GM18868 (cell line): ENCODE measurements around the gene ABRAXAS1.
"Not testable (repeated sequence)": the region's sequence is repeated elsewhere in the genome, so short reads cannot be mapped to it uniquely, and the experiment has no call there.

Source experiments
- ATAC-seq: cut with Tn5 transposase; IDR thresholded peaks from one replicate; pipeline ENCODE4 v1.9.1; 2021; ENCODE audit warnings: mild to moderate bottlenecking, moderate library complexity; ENCODE audit not compliant: unreplicated experiment

ABRAXAS1 gene

DNA sequence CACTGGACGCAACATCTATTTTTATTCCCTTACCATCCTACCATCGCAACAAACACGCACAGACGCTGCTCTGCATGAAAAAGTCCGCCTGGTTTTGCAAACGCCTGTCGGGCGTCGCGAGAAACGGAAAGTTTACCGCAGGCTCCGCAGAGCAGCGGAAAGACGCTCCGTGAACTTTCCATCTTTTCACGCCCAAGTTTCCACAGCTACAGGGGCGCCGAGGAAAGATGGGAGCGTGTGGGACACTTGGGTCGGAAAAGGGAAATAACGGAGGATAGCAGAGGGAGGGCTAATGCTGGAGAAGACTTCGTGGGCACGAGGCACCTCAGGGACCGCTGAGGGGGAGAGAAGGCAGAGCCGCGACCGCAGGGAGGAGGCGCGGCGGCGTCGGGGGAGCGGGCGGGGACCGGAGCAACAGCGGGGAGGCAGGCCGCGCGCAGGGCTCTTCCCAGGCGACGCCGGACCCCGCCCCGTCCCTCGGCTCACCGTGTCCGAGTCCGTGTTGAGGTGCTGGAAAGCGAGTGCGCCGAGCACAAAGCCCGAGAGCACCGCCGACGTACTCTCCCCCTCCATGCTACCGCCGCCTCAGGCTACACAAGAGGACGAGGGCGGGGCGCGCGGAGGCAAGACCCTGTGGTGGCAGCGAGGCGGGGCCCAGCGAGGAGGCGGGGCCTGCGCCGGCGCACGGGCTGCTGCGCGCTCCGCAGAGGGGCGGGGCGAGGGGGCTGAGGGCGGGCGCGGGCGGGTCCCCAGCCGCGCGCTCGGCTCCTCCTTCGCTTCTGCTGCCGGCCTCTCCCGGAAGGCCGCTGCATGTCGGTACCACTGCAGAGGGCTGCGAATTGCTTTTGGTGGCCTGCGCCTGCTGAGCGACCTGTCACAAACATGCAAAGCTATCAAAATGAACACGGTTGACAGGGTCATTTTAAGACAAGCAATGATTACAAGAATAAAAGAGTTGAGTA, at the start of gene ABRAXAS1:
ABRAXAS1 (minus strand) TSS at position 601 of the 962 bp plus-strand sequence; CDS start at position 573, 28 bp downstream.
- peak; percentile 95 for ATAC-seq

DNA sequence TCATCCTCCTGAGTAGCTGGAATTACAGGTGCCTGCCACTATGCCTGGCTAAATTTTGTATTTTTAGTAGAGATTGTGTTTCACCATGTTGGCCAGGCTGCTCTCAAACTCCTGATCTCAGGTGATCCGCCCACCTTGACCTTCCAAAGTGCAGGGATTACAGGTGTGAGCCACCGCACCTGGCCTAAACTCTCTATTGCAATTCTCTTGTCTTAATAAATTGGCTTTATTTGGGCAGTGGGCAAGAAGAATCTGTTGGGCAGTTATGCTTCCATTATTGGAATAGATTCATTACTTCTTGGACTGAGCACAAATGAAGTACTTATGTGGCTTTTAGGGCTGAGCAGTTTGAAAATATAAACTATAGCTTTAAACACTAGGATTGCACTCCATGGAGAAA, 42.8 kb upstream of the ABRAXAS1 start:
- ATAC-seq, result no peak

DNA sequence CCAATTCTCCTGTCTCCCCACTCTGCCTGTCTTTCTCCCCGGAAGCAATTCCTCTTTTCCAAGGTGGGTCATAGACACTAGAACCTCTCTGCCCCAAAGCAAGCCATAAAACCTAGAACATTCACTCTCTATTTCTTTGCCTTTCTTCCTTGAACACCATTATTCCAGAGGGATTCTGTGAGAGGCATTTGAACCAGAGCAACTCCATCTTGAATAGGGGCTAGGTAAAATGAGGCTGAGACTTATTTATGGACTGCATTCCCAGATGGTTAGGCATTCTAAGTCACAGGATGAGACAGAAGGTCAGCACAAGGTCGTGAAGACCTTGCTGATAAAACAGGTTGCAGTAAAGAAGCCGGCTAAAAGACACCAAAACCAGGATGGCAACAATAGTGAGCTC, 37.3 kb upstream of the ABRAXAS1 start:
- ATAC-seq, result no peak

DNA sequence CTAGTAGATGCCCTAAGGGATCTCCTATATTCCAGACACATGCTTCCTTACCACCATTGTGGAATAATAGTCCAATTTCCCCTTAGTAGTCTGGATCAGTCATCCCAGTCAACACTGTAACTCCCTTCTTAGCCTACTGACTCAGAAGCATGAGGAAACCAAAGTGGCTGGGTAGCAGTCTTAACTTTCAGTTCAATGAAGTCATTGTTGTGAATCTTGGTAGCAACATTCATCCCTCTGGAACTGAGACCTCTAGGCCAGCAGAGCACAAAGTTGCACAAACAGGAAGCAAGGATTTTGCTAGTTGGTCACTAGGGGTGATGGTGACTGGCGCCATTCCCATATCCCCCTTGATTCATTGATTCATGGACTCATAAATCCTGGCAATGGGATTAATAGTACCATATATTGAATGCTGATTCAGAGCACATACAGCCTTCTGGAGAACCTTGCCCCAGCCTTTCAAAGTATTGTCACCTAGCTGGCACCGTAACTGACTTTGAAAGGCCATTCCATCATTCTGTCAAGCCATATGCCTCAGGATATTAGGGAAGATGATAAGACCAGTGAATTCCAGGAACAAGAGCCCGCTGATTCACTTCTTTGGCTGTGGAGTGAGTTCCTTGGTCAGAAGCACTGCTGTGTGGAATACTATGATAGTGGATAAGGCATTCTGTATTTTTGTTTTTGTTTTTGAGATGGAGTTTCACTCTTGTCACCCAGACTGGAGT, 31.3 kb upstream of the ABRAXAS1 start:
- ATAC-seq, result no peak

DNA sequence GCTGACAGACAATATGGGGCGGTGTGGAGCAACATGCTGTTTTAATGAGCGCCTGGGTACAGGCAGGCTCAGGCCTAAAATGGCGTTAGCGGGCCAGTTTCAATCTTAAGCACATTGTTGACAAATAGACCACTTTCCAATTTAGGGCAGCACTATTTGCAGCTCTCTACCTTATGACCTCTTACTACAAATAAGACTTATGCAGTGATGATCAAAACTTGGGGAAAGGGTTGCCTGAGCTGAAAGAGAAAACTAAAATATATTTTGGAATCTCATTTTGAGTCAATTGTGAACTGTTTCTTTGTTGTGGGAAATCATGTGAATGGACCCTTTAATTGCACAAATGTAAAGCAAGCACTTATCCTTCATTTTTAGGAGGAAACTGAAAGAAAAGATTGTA, 25.5 kb upstream of the ABRAXAS1 start:
- peak; percentile 76 for ATAC-seq

DNA sequence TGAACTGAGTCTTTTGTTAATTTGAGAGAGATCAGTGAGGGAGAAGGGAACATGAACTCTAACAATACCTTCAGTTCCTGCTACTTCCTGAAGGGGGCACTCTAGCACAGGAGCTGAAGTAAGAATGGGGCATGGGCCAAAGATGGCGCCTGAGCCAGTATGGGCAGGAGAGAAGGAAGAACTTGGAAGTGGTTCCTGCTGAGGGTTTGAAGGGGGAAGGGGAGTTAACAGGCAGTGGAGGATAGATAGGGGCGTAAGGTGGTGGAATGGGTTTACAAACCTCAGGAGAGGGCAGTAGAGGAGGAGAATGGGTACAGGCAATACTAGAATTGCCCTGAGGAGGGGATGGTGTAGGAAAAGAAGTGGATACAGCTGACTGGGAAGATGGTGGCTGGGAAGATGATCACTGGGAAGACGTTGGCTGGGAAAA, 24.3 kb upstream of the ABRAXAS1 start:
- ATAC-seq, result peak; percentile 49

DNA sequence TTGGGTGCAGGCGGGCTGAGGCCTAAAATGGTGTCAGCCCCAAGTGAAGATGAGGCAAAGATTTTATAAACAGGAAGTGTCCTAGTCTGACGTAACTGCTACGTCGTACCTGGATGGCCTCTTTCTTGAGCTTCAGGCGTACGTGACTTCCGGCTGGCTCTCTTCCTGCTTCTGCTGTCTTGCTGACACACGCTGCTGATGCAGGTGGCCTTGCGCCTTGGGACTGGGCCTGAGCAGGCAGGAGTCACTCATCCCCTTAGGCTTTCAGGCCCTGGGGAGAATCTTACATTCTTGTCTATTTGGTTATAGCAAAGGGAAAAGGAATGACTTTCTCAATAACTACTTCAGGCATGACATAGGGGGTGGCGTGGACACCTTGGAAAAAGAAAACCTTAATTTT, 20.1 kb upstream of the ABRAXAS1 start:
- no peak for ATAC-seq

DNA sequence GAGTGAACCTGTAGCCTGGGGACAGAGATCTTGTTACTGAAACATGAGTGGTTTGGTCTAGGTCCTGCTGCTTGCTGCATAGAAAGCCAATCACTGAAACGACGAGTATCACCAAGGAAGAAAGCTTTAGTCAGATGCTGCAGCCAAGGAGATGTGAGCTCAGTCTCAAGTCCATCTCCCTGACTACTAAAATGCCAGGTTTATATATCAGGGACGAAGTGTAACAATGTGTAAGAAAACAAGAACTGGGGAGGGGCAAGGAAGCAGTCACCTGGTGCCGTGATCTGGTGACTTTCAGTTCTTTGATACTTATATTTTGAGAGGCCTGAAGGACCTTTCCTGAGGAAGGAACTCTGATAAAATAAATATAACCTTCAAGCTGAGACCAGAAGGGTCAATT, 19.6 kb upstream of the ABRAXAS1 start:
- no peak for ATAC-seq

DNA sequence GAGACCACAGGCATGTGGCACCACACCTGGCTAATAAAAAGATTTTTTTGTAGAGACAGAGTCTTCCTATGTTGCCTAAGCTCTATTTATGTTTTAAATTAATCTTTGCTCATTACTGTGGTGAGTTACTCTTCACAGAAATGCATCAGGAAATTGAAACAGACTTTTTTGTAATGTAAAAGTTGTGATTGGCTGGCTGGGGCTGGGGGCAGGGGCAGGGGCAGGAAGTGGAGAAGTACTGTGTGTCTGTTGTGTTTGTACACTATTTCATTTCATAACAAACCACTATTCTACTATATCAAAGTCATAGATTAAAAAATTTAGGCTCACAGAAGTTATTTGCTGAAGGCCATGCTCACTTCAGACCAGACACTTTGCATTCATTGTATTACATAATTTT, 19.1 kb upstream of the ABRAXAS1 start:
- ATAC-seq, result no peak

DNA sequence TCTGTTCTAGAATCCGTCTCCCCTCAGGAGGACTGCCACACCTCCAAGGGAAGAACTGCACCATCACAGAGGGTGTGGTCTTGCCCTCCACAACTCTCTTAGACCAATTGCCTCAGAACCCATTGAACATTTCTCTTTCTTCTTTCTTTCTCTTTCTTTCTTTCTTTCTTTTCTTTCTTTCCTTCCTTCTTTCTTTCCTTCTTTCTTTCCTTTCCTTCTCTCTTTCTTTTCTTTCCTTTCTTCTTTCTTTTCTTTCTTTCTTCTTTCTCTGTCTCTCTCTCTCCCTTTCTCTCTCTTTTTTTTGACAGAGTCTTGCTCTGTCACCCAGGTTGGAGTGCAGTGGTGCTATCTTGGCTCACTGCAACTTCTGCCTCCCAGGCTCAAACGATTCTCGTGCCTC, 16.8 kb upstream of the ABRAXAS1 start:
- ATAC-seq, result not testable (repeated sequence)

DNA sequence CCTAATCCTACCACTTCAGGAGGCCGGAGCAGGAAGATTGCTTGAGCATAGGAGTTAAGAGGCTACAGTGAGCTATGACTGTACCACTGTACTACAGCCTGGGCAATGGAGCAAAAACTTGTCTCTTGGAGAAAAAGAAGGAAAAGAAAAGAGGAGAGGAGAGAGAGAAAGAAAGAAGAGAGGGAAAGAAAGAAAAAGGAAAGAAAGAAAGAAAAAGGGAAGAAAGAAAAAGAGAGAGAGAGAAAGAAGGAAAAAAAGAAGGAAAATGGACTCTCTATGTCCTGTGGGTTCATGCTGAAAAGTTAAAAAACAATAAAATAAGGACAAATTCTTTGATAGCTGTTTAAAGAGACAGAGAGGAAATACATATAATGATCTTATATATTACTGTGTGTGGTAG, 13.3 kb upstream of the ABRAXAS1 start:
- ATAC-seq, result no peak

DNA sequence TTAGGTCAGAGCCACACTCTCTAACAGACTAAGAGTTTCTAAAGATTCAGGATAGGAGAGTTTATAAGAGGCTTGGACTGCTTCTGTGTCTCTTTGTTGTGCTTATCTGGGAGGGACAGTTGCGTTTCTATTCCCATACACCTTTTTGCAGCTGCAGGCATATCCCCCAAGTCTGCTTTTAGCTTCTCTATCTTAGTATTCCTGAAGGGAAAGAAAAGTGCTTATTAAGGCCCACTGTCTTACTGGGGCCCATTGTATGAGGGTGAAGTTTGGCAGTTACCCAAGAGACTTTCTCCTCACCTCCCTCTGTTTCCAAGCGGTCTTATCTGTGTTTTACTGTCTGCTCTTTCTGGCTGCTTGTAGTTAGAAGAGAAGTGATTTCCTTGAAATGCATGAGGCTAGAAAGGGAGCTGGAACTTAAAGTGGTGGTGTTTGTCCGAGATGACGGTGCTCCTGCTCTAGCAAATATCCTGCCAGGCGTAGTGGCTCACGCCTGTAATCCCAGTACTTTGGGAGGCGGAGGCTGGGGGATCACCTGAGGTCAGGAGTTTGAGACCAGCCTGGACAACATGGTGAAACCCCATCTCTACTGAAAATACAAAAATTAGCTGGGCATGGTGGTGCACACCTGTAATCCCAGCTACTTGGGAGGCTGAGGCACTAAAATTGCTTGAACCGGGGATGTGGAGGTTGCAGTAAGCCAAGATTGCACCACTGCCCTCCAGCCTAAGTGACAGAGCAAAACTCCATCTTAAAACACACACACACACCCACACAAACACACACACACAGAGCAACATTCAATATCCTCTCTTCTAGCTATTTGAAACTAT, 11.4 kb upstream of the ABRAXAS1 start:
- ATAC-seq, result not testable (repeated sequence)

DNA sequence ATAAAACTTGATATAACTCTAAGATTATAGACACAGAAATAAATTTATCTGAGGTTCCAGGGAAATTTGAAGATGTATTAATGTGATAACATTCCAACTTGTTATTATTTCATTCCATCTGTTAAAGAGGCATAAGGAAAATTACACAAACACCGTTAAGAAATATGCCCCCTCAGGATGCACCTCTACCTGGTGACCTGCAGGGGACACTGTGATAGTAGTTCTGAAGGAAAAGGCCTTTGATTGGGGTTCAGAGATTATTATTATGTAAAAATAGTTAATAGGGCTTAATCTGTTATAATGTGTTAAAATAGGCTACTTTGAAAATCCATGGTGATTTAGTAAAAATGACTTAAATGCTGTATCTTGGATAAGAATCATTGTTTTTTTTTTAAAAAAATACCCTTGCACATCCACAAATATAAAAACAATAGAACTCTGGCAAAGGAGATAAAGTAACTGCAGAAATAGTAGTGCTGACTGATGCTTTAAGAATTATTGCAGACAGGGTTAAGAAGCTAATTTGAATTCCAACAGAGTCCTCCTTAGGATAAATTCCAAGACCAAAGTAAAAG, 6.1 kb upstream of the ABRAXAS1 start:
- ATAC-seq, result peak; percentile 92

DNA sequence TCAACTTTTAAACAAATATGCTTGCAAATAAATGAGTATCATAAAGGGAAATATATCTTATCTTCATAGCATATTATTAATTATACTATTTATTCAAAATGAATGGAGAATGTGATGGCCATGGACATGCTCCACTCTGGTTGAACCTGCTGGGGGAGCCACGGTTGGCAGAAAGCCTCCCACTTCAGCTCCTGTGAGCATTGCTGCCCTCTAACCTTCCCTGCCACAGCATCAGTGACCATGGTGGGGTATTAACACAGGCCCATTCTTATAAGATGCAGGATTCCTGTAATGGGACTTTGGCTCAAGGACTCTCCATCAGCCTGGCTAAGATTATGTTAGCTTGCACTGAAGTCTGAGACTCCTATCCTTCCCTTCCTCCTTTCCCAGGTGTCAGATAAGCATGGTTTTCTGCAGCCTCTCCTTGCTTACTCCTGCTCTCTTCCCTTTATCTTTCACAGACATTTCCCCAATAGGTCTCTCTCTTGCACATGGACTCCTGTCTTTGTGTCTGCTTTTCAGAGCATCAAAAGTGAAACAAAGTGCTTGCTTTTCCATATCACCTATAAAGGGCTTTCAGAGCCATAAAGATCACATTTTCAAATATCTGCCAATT, 4.9 kb upstream of the ABRAXAS1 start:
- ATAC-seq, result no peak

DNA sequence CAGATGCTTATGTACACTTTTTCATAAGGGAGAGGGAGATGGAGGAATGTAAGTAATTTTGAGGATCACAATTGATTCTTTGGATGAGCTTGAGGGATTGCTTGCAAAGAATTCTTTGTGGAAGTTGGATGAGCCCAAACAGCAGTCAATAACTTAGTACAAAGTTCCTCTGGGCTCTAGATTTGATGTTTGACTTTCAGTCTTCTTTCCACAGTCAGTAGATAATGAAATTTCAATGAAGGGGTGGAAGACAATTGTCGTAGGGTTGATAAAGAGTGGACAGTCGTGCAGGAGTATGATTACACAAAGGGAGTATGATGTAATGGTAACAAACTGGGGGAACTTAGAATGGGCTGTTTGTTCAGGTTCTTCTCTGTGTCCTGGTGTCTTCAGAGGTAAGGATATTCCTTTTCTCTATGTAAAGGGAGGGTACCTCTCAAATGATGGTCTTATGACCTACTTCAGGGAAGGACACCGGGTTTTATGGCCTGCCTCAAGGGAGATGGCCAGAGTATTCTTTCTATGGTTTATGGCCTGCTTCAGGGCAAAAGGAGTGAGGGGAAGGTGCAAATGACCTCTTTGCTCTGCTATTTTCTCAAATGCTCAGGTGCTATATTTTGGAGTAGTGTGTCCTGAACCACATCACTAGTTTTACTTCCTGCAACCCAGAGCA, 1.7 kb upstream of the ABRAXAS1 start:
- ATAC-seq, result no peak

DNA sequence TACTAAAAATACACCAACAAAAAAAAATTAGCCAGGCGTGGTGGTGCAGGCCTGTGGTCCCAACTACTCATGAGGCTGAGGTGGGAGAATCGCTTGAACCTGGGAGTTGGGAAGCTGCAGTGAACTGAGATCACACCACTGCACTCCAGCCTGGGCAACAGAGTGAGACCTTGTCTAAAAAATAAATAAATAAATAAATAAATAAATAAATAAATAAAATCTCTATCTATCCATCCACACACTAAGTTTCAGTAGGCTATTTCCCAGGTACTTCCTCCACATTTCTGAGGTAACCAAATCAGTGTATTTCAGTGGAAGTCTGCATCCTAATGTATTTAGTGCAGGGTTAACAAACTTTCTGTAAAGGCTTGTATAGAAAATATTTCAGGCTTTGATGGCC, 10.9 kb downstream of the ABRAXAS1 start:
- no peak for ATAC-seq

DNA sequence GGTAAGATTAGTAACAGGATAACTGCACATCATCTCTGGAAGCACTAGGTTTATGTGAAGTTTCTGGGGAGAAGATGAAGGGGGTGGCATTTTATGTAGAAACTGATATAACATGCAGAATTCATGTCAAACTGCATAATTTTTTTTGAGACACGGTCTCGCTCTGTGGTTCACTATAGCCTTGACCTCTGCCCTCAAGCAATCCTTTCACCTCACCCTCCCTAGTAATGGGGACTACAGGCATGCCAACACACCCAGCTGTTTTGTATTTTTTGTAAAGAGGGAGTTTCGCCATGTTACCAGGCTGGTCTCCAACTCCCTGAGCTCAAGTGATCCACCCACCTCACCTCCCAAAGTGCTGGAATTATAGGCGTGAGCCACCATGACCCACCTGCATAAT, 11.5 kb downstream of the ABRAXAS1 start:
- no peak for ATAC-seq

DNA sequence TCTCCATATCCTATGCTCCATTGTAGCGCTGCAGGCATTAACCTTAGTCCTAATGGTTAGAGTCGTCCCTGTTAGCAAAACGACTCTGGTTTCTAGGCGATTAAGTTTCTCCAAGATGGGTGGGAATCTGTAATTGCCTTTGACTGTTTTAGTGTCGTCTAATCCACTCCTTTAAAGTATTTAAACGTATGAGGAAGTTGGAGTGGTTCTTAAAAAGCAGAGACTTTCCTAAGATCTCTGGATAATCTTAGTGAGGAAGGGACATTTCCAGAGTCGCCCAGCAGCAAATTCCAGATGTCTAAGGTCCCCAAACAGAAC, 28.8 kb downstream of the ABRAXAS1 start:
- no peak for ATAC-seq

DNA sequence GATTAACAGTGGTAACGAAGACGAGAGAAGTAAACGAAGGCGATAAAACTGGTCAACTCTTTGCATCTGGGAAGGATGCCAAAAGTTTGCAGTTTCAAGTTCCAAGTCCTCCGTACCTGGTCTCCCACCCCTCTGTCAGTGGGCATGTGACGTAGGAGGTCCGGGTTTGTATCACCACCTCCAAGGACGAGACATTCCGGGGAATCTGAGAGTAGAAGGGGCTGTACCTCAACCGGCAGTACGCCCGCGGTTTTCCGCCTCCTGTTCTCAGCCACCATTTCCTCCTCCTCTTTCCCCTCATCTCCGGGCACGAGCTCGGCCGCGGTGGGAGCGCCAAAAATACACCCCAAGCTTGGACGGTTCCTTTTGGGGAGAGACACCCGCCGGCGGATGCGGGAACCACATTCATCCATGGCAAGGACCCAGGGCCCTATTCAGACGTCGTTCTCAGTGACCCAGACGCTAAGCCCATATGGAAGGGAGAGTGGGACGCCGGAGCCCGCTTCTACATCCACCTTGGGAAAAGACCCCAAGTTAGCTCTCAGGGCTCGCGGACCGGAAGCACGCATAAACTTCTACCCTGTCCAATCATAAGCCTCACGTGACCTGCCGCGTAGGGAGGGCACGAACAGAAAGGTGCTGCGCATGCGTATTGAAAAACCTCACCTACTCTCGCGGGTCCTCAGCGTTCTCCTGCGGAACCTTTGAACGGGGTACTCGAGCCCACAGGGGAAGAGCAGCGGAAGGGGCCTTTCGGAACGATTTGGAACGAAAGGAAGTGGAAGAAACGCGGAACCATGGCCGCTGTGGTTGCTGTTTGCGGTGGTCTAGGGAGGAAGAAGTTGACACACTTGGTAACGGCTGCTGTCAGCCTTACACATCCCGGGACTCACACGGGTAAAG, 29.4 kb downstream of the ABRAXAS1 start, which contains the start of the genes HELQ and MRPS18C:
HELQ (minus strand) TSS at position 543 of the 903 bp plus-strand sequence; CDS start at position 413, 130 bp downstream.
MRPS18C (plus strand) TSS at position 778 of the 903 bp plus-strand sequence; CDS start at position 798, 20 bp downstream.
- peak; percentile 95 for ATAC-seq
